WTC11 (cell line): ENCODE data around the gene ARHGEF38. TPM values are rescaled to one million over a fixed set of nuclear protein-coding genes. Genes with fewer than 3 reads are reported as not detected.

Experiments used
- ATAC-seq: fragments of 200-7000 bp; cut with Tn5 transposase; 2 replicates; pipeline ENCODE4 v1.10.0; 2021; ENCODE audit warnings: mild to moderate bottlenecking, moderate library complexity
- CTCF ChIA-PET: fragments of 300-600 bp; sonication (Branson Sonifier 250); formaldehyde crosslinking; loops from one replicate; lab custom pipeline; 2021; ENCODE audit warnings: antibody characterized with exemption; lab: Charles Lee
- POLR2A ChIA-PET: fragments of 350-600 bp; sonication (Branson Sonifier 250); formaldehyde crosslinking; loops from one replicate; lab custom pipeline; 2021; ENCODE audit warnings: antibody characterized with exemption; lab: Charles Lee
- DNase-seq: peaks from one replicate; pipeline ENCODE4 v3.0.0; 2021; ENCODE audit warnings: low spot score
- H3K27ac Mint-ChIP-seq: 2 replicates; pipeline ENCODE4 v1.8.0; 2021; ENCODE audit warnings: mixed read lengths
- H3K27me3 Mint-ChIP-seq: 2 replicates; pipeline ENCODE4 v1.8.0; 2021; ENCODE audit warnings: low read depth, mild to moderate bottlenecking, moderate library complexity, mixed read lengths
- H3K36me3 Mint-ChIP-seq: 2 replicates; pipeline ENCODE4 v1.8.0; 2021; ENCODE audit warnings: mixed read lengths
- H3K4me1 Mint-ChIP-seq: 2 replicates; pipeline ENCODE4 v1.8.0; 2022; ENCODE audit warnings: mixed read lengths
- H3K4me3 Mint-ChIP-seq: 2 replicates; pipeline ENCODE4 v1.8.0; 2021; ENCODE audit warnings: mild to moderate bottlenecking, moderate library complexity, mixed read lengths
- H3K9me3 Mint-ChIP-seq: 2 replicates; pipeline ENCODE4 v1.8.0; 2021; ENCODE audit warnings: mixed read lengths
- ATF2 ChIP-seq: sonication (generic); formaldehyde crosslinking; IDR thresholded peaks from 2 replicates; pipeline ENCODE4 v1.8.1; 2022; ENCODE audit warnings: low read depth, missing genetic modification reagents, borderline replicate concordance
- ATF3 ChIP-seq: sonication (generic); formaldehyde crosslinking; conservative IDR thresholded peaks from 2 replicates; pipeline ENCODE4 v1.8.1; 2022; ENCODE audit warnings: mild to moderate bottlenecking, missing genetic modification reagents
- ATF6 ChIP-seq: sonication (generic); formaldehyde crosslinking; IDR thresholded peaks from 2 replicates; pipeline ENCODE4 v1.8.1; 2023; ENCODE audit warnings: mild to moderate bottlenecking, missing genetic modification reagents
- E2F5 ChIP-seq: sonication (generic); formaldehyde crosslinking; IDR thresholded peaks from 2 replicates; pipeline ENCODE4 v1.8.1; 2022; ENCODE audit warnings: mild to moderate bottlenecking, moderate library complexity, missing genetic modification reagents
- FOXP4 ChIP-seq: sonication (generic); formaldehyde crosslinking; IDR thresholded peaks from 2 replicates; pipeline ENCODE4 v1.8.0; 2022; ENCODE audit warnings: mild to moderate bottlenecking, missing genetic modification reagents
- JAZF1 ChIP-seq: fragments of 250-450 bp; sonication (Bioruptor Pico); IDR thresholded peaks from 2 replicates; pipeline ENCODE4 v1.9.0; 2021; ENCODE audit warnings: moderate library complexity, mild to moderate bottlenecking, inconsistent platforms
- MLX ChIP-seq: sonication (generic); formaldehyde crosslinking; IDR thresholded peaks from 2 replicates; pipeline ENCODE4 v1.8.1; 2023; ENCODE audit warnings: mild to moderate bottlenecking, missing genetic modification reagents, moderate library complexity
- MYBL2 ChIP-seq: sonication (generic); formaldehyde crosslinking; IDR thresholded peaks from 2 replicates; pipeline ENCODE4 v1.8.1; 2023; ENCODE audit warnings: mild to moderate bottlenecking, moderate library complexity, missing genetic modification reagents
- RELA ChIP-seq: sonication (generic); formaldehyde crosslinking; IDR thresholded peaks from 2 replicates; pipeline ENCODE4 v1.8.1; 2022; ENCODE audit warnings: missing genetic modification reagents, mild to moderate bottlenecking, borderline replicate concordance
- SMAD3 ChIP-seq: sonication (generic); formaldehyde crosslinking; IDR thresholded peaks from 2 replicates; pipeline ENCODE4 v1.8.0; 2022; ENCODE audit warnings: missing genetic modification reagents, mild to moderate bottlenecking, borderline replicate concordance
- total RNA-seq: library from RNA; stranded (reverse); gene quantifications from 3 replicates; pipeline ENCODE4 v1.2.3, GENCODE V29; 2021
- TF ChIP-seq, protein P1 (sequence below): sonication (generic); formaldehyde crosslinking; IDR thresholded peaks from 2 replicates; pipeline ENCODE4 v1.8.0; 2022; ENCODE audit warnings: missing genetic modification reagents

Gene ARHGEF38
- total RNA-seq, 1 experiment from 2014 or later = not detected

DNA sequence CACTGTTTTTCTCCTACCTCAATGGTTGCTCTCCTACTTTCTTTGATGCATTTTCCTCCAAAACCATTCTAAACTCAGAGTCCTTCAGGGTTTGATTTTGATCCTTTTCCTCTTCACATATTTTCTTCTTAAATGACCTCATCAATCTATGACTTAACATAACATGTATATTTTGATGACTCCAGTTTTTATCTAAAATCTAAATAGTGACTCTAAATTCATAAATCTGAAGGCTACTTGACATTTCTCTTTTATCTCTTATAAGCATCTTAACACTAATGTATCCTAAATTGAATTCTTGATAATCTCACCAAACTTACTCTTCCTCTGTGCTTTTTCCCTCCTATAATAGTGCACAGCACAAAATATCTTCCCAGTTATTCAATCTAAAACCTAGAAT is 4.7 kb upstream of the ARHGEF38 start (continued):
- TF ChIP-seq ATF6 (CRISPR knock-in tag) (no peak), MYBL2 (CRISPR knock-in tag) (no peak), ATF2 (CRISPR knock-in tag) (no peak), JAZF1 (CRISPR knock-in tag) (no peak), ATF3 (no peak)

DNA sequence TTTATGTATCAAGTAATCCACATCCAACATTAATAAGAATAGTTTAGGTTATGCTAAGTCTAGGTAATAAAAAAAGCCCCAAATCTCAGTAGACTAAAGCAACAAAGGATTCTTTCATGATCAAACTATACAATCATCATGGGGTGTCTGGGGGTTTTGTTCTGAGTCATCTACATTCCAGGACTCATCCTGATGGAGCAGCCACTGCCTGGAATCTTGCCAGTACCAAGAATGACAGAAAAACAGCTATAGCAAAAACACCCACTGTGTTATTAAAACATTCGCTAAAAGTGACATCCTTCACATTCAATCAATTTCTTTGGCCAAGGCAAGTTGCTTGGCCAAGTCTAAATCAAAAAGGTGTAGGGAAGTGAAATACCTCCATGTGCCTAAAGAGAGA is 3.9 kb upstream of the ARHGEF38 start:
- H3K4me1 Mint-ChIP-seq = 0 out of 2 replicates have a peak, but pooled peaks cover 3% of the 10 kb centered on the region
- POLR2A ChIA-PET = no interaction called here
- ATAC-seq (no peak), DNase-seq (no peak)
- TF ChIP-seq E2F5 (CRISPR knock-in tag) (no peak), MLX (CRISPR knock-in tag) (no peak), RELA (no peak)
- no peak overlapping the region for H3K27ac Mint-ChIP-seq
- no peaks in the 10 kb centered on the region for H3K9me3 Mint-ChIP-seq
- CTCF ChIA-PET = no interaction called here
- H3K4me3 Mint-ChIP-seq = no peak overlapping the region
- H3K36me3 Mint-ChIP-seq = no peaks in the 10 kb centered on the region
- peaks cover 98% of the 10 kb centered on the region for H3K27me3 Mint-ChIP-seq

DNA sequence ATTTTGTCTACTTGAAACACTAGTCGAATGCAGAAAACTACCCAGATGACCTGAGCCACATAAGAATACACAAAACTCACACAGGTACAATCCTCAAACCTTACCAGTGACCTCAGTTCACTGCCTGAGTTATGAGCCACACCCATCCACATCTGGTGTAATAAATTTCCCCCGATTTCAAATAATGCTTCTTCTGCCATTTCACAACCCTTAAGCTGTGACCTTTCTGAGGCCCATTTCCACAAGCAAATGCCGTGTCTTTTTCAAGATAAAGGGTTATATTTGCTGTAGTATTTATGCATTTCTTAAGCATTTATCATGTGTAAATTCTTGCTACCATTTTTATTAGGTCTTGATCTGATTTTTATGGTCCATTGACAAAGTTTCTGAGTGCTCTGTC is 1.8 kb upstream of the ARHGEF38 start:
- no peak overlapping the region for H3K27ac Mint-ChIP-seq
- no peaks in the 10 kb centered on the region for H3K9me3 Mint-ChIP-seq
- DNase-seq = no peak
- ChIA-PET POLR2A (interaction anchor here (0.6 kb wide), 1 partner anchor 351 kb away, joined by 3 read pairs; no protein-coding TSS in a partner anchor), CTCF (no interaction called here)
- H3K4me1 Mint-ChIP-seq = peaks cover 9% of the 10 kb centered on the region
- TF ChIP-seq FOXP4 (CRISPR knock-in tag) = no peak
- TF ChIP-seq SMAD3 = no peak
- TF ChIP-seq, protein P1, sequence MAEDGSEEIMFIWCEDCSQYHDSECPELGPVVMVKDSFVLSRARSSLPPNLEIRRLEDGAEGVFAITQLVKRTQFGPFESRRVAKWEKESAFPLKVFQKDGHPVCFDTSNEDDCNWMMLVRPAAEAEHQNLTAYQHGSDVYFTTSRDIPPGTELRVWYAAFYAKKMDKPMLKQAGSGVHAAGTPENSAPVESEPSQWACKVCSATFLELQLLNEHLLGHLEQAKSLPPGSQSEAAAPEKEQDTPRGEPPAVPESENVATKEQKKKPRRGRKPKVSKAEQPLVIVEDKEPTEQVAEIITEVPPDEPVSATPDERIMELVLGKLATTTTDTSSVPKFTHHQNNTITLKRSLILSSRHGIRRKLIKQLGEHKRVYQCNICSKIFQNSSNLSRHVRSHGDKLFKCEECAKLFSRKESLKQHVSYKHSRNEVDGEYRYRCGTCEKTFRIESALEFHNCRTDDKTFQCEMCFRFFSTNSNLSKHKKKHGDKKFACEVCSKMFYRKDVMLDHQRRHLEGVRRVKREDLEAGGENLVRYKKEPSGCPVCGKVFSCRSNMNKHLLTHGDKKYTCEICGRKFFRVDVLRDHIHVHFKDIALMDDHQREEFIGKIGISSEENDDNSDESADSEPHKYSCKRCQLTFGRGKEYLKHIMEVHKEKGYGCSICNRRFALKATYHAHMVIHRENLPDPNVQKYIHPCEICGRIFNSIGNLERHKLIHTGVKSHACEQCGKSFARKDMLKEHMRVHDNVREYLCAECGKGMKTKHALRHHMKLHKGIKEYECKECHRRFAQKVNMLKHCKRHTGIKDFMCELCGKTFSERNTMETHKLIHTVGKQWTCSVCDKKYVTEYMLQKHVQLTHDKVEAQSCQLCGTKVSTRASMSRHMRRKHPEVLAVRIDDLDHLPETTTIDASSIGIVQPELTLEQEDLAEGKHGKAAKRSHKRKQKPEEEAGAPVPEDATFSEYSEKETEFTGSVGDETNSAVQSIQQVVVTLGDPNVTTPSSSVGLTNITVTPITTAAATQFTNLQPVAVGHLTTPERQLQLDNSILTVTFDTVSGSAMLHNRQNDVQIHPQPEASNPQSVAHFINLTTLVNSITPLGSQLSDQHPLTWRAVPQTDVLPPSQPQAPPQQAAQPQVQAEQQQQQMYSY (CRISPR knock-in tag) = no peak
- H3K36me3 Mint-ChIP-seq = no peaks in the 10 kb centered on the region
- H3K4me3 Mint-ChIP-seq = no peak overlapping the region
- peaks cover 100% of the 10 kb centered on the region for H3K27me3 Mint-ChIP-seq
- no peak for ATAC-seq
